HUES64 (cell line): ENCODE results near the gene SKIDA1.
A peak's percentile ranks its signal among the peaks of the same experiment; 100 is the strongest.

Experiments
- H3K27ac ChIP-seq: 2 replicates; pipeline ENCODE4 v1.7.0; 2013; ENCODE audit warnings: low read depth, low read length, inconsistent platforms
- H3K27me3 ChIP-seq: 2 replicates; pipeline ENCODE4 v1.6.1; 2013; ENCODE audit warnings: mild to moderate bottlenecking, low read length; ENCODE audit not compliant: insufficient read depth
- H3K36me3 ChIP-seq: 2 replicates; pipeline ENCODE4 v1.6.1; 2013; ENCODE audit warnings: mild to moderate bottlenecking, low read length; ENCODE audit not compliant: insufficient read depth
- H3K4me1 ChIP-seq: 2 replicates; pipeline ENCODE4 v1.6.1; 2013; ENCODE audit warnings: mild to moderate bottlenecking, low read length, moderate library complexity; ENCODE audit not compliant: insufficient read depth
- H3K4me3 ChIP-seq: 2 replicates; pipeline ENCODE4 v1.5.1; 2013; ENCODE audit warnings: mild to moderate bottlenecking, low read length, moderate library complexity
- H3K9ac ChIP-seq: 2 replicates; pipeline ENCODE4 v1.6.1; 2013; ENCODE audit warnings: mild to moderate bottlenecking, low read depth, low read length
- H3K9me3 ChIP-seq: 2 replicates; pipeline ENCODE4 v1.6.1; 2013; ENCODE audit warnings: low read depth, low read length; ENCODE audit not compliant: insufficient read depth
- WGBS: fragments of 150-250, 120-280 bp; methylation state at CpG from one replicate; pipeline ENCODE4 v1.1.7; 2013; ENCODE audit warnings: missing lambda C conversion rate; 5-methylcytosine and 5-hydroxymethylcytosine counted together

The SKIDA1 gene

GRCh38 chr10:21514818-21515351, 10.6 kb downstream of the SKIDA1 start:
- peak overlapping the region; percentile 74; the same call in 1 of the 2 replicates for H3K9ac ChIP-seq
- H3K27ac ChIP-seq = no peak overlapping the region
- H3K27me3 ChIP-seq = no peaks in the 10 kb centered on the region; the same call in 1 of the 2 replicates
- WGBS = 4% methylated on average over 8 of the region's 10 CpGs
- peaks cover 60% of the 10 kb centered on the region for H3K4me1 ChIP-seq
- no peaks in the 10 kb centered on the region for H3K9me3 ChIP-seq
- H3K36me3 ChIP-seq = no peaks in the 10 kb centered on the region
- H3K4me3 ChIP-seq = peak overlapping the region; percentile 90

- no peaks in the 10 kb centered on the region for H3K9me3 ChIP-seq
- WGBS = 19% methylated on average over 3 of the region's 6 CpGs
- peaks cover 55% of the 10 kb centered on the region for H3K4me1 ChIP-seq
- H3K9ac ChIP-seq = peak overlapping the region; percentile 74; the same call in 1 of the 2 replicates
- H3K4me3 ChIP-seq = peak overlapping the region; percentile 90
- no peaks in the 10 kb centered on the region for H3K36me3 ChIP-seq
- no peaks in the 10 kb centered on the region; the same call in 1 of the 2 replicates for H3K27me3 ChIP-seq
- H3K27ac ChIP-seq = no peak overlapping the region
Measured at GRCh38 chr10:21514129-21514817, 11.2 kb downstream of the SKIDA1 start.

GRCh38 chr10:21513405-21513788, 12.1 kb downstream of the SKIDA1 start:
- Histone ChIP-seq H3K4me1 (peaks cover 53% of the 10 kb centered on the region), H3K36me3 (no peaks in the 10 kb centered on the region), H3K27me3 (no peaks in the 10 kb centered on the region; the same call in 1 of the 2 replicates), H3K27ac (peak overlapping the region; percentile 20; the same call in 1 of the 2 replicates), H3K9ac (peak overlapping the region; percentile 46; the same call in 1 of the 2 replicates), H3K4me3 (peak overlapping the region; percentile 90), H3K9me3 (no peaks in the 10 kb centered on the region)
- WGBS = no CpG with 5 or more reads among the region's 1 CpG

DNA sequence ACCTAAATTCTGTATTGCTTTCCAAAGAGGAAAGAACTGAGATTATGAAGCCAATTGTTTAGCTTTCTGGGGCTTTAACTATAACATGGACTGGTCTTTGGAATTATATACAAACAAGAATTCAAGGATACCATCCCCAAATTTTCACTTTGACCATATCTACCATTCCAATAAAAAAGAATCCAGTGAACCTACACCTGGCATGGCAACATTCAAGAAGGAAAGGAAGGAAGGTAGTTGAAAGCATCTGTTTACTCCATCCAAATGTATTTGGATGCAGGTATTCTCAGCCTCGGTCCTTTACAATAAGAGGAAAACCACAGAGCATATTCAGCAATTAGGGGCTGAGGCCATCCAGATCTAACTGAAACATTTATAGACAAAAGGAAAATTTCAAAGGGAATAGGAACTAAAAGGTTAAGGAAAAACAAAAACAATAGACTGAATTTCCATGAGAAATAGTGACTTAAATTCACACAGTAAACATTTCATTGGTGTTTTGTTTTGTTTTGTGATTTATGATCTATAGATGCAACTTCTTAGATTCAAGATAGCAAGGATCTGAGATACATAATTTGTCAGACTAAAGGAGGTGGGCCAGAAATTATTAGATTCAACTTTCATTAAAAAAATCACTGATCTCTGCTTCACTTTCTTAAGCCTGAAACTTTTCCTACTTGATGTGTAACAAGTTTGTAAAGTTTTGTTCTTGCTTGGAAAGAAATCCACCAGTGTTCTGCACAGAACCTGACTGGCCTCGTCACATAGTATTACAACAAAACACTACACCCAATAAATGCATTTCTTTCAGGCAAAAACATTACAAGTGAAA, 12.7 kb downstream of the SKIDA1 start:
- Histone ChIP-seq H3K27ac (peak overlapping the region; percentile 20; the same call in 1 of the 2 replicates), H3K36me3 (no peaks in the 10 kb centered on the region), H3K4me1 (peaks cover 57% of the 10 kb centered on the region), H3K27me3 (no peaks in the 10 kb centered on the region; the same call in 1 of the 2 replicates), H3K4me3 (peak overlapping the region; percentile 90), H3K9me3 (no peaks in the 10 kb centered on the region), H3K9ac (peak overlapping the region; percentile 46; the same call in 1 of the 2 replicates)
- 61% methylated on average over 2 of the region's 2 CpGs for WGBS

DNA sequence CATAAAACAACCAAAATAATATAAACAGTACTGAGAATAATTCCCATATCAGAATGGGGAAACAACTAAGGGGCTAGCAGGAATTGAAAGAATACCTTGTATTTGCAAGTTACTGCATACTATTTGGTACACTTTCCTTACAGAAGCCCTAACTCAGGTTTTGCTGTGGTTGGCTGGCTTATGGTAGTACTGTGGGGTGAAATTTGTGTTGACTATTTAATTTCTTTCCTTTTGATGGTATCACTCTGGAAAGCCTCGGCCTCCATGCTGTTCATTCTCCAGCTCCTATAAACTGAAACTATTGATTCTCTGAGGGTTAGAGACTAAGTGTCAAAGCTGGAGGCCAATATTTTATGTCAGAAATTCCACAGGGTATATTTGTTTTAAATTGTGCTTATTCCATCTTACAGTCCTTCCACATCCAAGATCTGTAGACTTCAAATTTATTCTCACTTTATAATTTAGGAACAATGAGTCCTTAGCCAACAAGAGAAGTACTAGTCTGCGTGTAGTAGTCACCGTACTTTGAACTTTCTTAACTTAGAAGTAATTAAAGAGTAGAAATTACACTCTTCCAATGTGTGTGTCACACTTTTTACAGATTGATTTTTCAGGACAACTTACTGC, 13.4 kb downstream of the SKIDA1 start:
- Histone ChIP-seq H3K9me3 (no peaks in the 10 kb centered on the region), H3K4me1 (peaks cover 64% of the 10 kb centered on the region), H3K27me3 (peaks cover 7% of the 10 kb centered on the region), H3K36me3 (no peaks in the 10 kb centered on the region), H3K27ac (peak overlapping the region; percentile 99), H3K9ac (peak overlapping the region; percentile 89; the same call in 1 of the 2 replicates), H3K4me3 (peak overlapping the region; percentile 90)
- 83% methylated on average over 2 of the region's 3 CpGs for WGBS

DNA sequence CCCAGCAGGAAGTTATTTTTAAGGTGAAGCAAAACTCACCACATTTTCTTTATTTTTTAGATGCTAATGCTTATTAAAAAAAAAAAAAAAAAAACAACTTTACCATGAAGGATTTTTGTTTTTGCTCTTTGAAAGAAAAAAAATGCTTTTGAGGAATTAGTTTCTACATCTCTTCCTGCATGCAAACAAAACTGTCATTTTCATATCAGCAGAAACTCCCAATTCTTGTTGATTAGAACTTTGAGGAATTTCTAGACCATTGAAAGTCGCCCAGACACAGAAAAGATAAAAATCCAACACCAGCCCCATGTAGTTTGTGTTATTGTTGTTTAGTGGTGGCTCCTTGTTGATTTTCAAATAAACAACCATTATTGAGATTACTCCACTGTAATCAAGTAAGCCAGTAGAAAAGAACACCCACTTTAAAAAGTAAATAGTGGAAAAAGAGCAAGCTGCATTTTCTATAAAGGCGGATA, 14.3 kb downstream of the SKIDA1 start:
- no CpG with 5 or more reads among the region's 2 CpGs for WGBS
- Histone ChIP-seq H3K27ac (peak overlapping the region; percentile 99), H3K36me3 (no peaks in the 10 kb centered on the region)

DNA sequence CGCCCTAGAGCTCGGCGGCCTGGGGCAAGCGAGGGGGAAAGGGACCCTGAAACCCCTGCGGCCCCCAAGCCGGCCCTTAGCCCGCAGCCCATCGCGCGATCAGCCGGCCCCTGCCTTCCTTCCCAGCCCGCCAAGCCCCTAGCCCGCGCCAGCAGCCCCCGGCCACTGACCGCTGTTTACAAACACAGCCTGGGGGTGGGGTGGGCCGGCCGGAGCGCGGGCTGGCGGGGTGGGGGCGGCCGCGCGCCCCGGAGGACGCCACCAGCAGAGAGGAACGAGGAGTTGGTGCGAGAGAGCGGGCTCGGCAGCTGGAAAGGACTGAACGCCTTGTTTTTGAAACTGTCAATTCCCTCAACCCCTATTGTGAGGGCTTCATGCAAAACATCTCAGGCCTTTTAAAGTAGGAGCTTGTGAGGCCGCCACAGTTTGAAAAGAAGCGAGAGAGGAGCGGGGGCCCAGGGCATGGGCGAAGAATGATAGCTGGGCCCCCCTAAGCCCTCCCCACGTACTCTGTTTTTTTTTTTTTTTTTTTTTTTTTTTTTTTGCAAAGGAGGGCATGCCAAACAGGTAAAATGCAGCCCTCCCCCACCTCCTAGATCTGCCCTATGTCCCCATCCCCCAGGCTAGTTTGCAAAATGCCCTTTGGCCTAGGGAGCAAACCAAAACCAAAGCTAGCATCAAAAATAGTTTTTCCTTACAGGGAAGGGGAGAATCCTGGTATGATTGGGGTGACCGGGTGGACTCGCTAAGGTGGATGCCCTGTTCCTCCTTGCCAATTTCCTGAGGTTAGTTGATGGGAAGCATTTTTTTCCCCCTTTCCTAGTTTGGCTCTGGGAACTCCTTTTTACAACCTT, 15.0 kb downstream of the SKIDA1 start:
- Histone ChIP-seq H3K27me3 (peaks cover 17% of the 10 kb centered on the region), H3K27ac (peak overlapping the region; percentile 99), H3K9ac (peak overlapping the region; percentile 89), H3K9me3 (no peaks in the 10 kb centered on the region), H3K4me3 (peak overlapping the region; percentile 90), H3K4me1 (peaks cover 79% of the 10 kb centered on the region), H3K36me3 (no peaks in the 10 kb centered on the region)
- WGBS = under 1% methylated on average over 38 of the region's 39 CpGs

More for the DNA sequence above, 14.3 kb downstream of the SKIDA1 start:
- Histone ChIP-seq H3K4me1 (peaks cover 72% of the 10 kb centered on the region), H3K9ac (peak overlapping the region; percentile 89), H3K27me3 (peaks cover 13% of the 10 kb centered on the region), H3K4me3 (peak overlapping the region; percentile 90), H3K9me3 (no peaks in the 10 kb centered on the region)

- Histone ChIP-seq H3K27ac (peak overlapping the region; percentile 99), H3K27me3 (peaks cover 17% of the 10 kb centered on the region), H3K36me3 (no peaks in the 10 kb centered on the region), H3K4me3 (peak overlapping the region; percentile 90), H3K4me1 (peaks cover 81% of the 10 kb centered on the region), H3K9ac (peak overlapping the region; percentile 89), H3K9me3 (no peaks in the 10 kb centered on the region)
- WGBS = 5% methylated on average over 58 of the region's 58 CpGs
Measured at GRCh38 chr10:21509341-21510240, 15.9 kb downstream of the SKIDA1 start.

DNA sequence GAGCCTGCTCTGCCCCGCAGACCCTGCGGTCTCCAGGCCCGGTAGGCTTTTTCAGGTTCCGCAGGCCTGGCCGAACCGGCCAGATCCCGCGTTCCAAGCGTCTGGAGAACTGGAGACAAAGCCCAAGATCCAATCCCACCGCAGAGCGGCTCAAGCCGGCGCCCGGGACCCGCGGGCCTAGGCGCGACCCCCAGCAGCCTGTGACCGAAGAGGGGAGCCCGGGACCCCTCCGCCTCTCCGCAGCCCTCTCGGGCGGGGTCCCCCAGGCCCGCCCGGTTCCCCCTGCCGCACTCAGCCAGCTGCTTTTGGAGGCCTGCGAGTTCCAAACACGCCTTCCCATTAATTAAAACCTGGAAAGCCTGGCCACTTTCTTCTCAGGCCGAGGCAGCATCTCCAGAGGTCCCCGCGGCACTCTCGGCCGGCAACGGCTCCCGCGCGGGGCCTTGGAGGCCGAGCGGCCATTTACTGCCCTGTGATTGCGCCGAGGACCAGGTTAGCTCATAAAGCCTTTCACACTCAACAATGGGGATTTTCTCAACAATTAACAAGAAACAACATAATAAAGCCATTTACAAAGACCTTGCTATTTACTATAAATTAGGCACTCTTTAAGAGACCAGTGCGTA, 16.7 kb downstream of the SKIDA1 start:
- no peaks in the 10 kb centered on the region for H3K9me3 ChIP-seq
- peaks cover 80% of the 10 kb centered on the region for H3K4me1 ChIP-seq
- peaks cover 17% of the 10 kb centered on the region for H3K27me3 ChIP-seq
- peak overlapping the region; percentile 90 for H3K4me3 ChIP-seq
- peak overlapping the region; percentile 99 for H3K27ac ChIP-seq
- WGBS = 4% methylated on average over 43 of the region's 43 CpGs
- H3K9ac ChIP-seq = peak overlapping the region; percentile 89
- H3K36me3 ChIP-seq = no peaks in the 10 kb centered on the region
